Gastrocnemius medialis (tissue), 4 donors: Measurements from ENCODE around the gene HBS1L. TPM values are rescaled to one million over a fixed set of nuclear protein-coding genes. Genes with fewer than 3 reads are reported as not detected.

Experiments used
- ATAC-seq, 2 donors: fragments of 150-250 bp; one replicate each; pipeline ENCODE4 v1.9.1; 2016
- DNase-seq, 2 donors: peaks; one replicate each; pipeline ENCODE4 v3.0.0-alpha.2; 2019
- H3K27ac ChIP-seq, 4 donors: fragments of 200-600 bp; sonication (generic); 1 replicate in 1 of 4; 2 replicates in 3 of 4; pipeline ENCODE4 v1.5.1; 2016 to 2018; ENCODE audit warnings: mild to moderate bottlenecking in 2 of 4, moderate library complexity in 1 of 4
- H3K27me3 ChIP-seq, 3 donors: fragments of 200-600 bp; sonication (generic) in 2 of 3; 1 replicate in 1 of 3; 2 replicates in 2 of 3; pipeline versions ENCODE4 v1.5.1 to v1.6.0; 2016 to 2019; ENCODE audit warnings: mild to moderate bottlenecking in 1 of 3, moderate library complexity in 1 of 3
- H3K36me3 ChIP-seq, 2 donors: fragments of 200-600 bp; sonication (generic) in 1 of 2; one replicate each; pipeline ENCODE4 v1.5.1; 2017 to 2018
- H3K4me1 ChIP-seq, 2 donors: fragments of 200-600 bp; sonication (generic) in 1 of 2; one replicate each; pipeline ENCODE4 v1.5.1; 2016 to 2017; ENCODE audit warnings: mild to moderate bottlenecking in 2 of 2
- H3K4me3 ChIP-seq, 4 donors: fragments of 200-600 bp; sonication (generic) in 3 of 4; 1 replicate in 1 of 4; 2 replicates in 3 of 4; pipeline ENCODE4 v1.5.1; 2016 to 2019; ENCODE audit warnings: mild to moderate bottlenecking in 2 of 4
- H3K9me3 ChIP-seq, 3 donors: fragments of 200-600 bp; sonication (generic) in 2 of 3; 1 replicate in 1 of 3; 2 replicates in 2 of 3; pipeline ENCODE4 v1.5.1; 2016 to 2019
- CTCF ChIP-seq, 5 experiments: fragments of 450-650 bp in 3 of 5; fragments of 200-600 bp in 2 of 5; sonication (generic) in 2 of 5; IDR thresholded peaks in 4 of 5; conservative IDR thresholded peaks in 1 of 5; 1 replicate in 4 of 5; 2 replicates in 1 of 5; pipeline ENCODE4 v1.5.1; 2016 to 2019; ENCODE audit warnings: antibody characterized with exemption in 5 of 5, mild to moderate bottlenecking in 3 of 5, moderate library complexity in 3 of 5
- POLR2A ChIP-seq, 2 donors: fragments of 450-650 bp; IDR thresholded peaks; one replicate each; pipeline ENCODE4 v1.6.1; 2017; ENCODE audit warnings: antibody characterized with exemption in 2 of 2, mild to moderate bottlenecking in 2 of 2, moderate library complexity in 2 of 2
- in situ Hi-C, 4 donors: fragments of 200-750 bp; cut with MboI; loops; one replicate each; pipeline versions ENCODE4 v1.15.0 to v1.8.0; 2017; ENCODE audit warnings: low sequenced_read_pairs in 4 of 4
- intact Hi-C: fragments of 100-400 bp; cut with DNase I; formaldehyde crosslinking; loops from one replicate; pipeline ENCODE4 v1.15.1; 2023; ENCODE audit warnings: low total_unique reads
- total RNA-seq, 4 donors: library from RNA; depleted of rRNA; stranded (reverse); fragments of >200 nt; gene quantifications; one replicate each; pipeline versions ENCODE4 v1.1.0 to v1.2.3, GENCODE V29; 2016

HBS1L gene
- total RNA-seq, 4 donors from 2014 or later, result 97.9 to 139 (median 120) TPM

GRCh38 chr6:134938896-134939295, 115.7 kb downstream of the HBS1L start:
- no peaks in the 10 kb centered on the region for H3K27me3 ChIP-seq
- H3K36me3 ChIP-seq, result no peaks in the 10 kb centered on the region
- ATAC-seq (no peak), DNase-seq (no peak)
- in situ Hi-C loops (no loop called here), intact Hi-C loops (no loop called here)
- no peaks in the 10 kb centered on the region for H3K9me3 ChIP-seq
- no peak for TF ChIP-seq POLR2A (IDR thresholded peaks at IDR 0.05)
- TF ChIP-seq CTCF (IDR thresholded peaks at IDR 0.05 in 4 of 5, conservative IDR thresholded peaks at IDR 0.05 in 1 of 5), result no peak
- H3K27ac ChIP-seq, result no peak overlapping the region
- H3K4me3 ChIP-seq, result no peak overlapping the region
- H3K4me1 ChIP-seq, result no peaks in the 10 kb centered on the region

GRCh38 chr6:134937426-134937825, 117.2 kb downstream of the HBS1L start:
- Histone ChIP-seq H3K27me3 (no peaks in the 10 kb centered on the region), H3K4me1 (no peaks in the 10 kb centered on the region), H3K9me3 (no peaks in the 10 kb centered on the region), H3K27ac (no peak overlapping the region), H3K36me3 (no peaks in the 10 kb centered on the region), H3K4me3 (no peak overlapping the region)
- no peak for TF ChIP-seq POLR2A (IDR thresholded peaks at IDR 0.05)
- no peak for TF ChIP-seq CTCF (IDR thresholded peaks at IDR 0.05 in 4 of 5, conservative IDR thresholded peaks at IDR 0.05 in 1 of 5)
- DNase-seq (no peak), ATAC-seq (no peak)
- in situ Hi-C loops, result no loop called here
- intact Hi-C loops, result no loop called here

- Histone ChIP-seq H3K36me3 (no peaks in the 10 kb centered on the region), H3K27ac (no peak overlapping the region), H3K4me1 (no peaks in the 10 kb centered on the region), H3K9me3 (no peaks in the 10 kb centered on the region), H3K27me3 (no peaks in the 10 kb centered on the region), H3K4me3 (no peak overlapping the region)
- ATAC-seq (no peak), DNase-seq (no peak)
- TF ChIP-seq CTCF (IDR thresholded peaks at IDR 0.05 in 4 of 5, conservative IDR thresholded peaks at IDR 0.05 in 1 of 5), result no peak
- TF ChIP-seq POLR2A (IDR thresholded peaks at IDR 0.05), result no peak
- intact Hi-C loops, result no loop called here
- in situ Hi-C loops, result no loop called here
These were observed 117.7 kb downstream of the HBS1L start for GRCh38 chr6:134936931-134937330.

- in situ Hi-C loops, result no loop called here
- no peaks in the 10 kb centered on the region for H3K27me3 ChIP-seq
- intact Hi-C loops, result no loop called here
These were observed 118.1 kb downstream of the HBS1L start for GRCh38 chr6:134936476-134936875.

More at GRCh38 chr6:134936476-134936875, 118.1 kb downstream of the HBS1L start:
- no peaks in the 10 kb centered on the region for H3K36me3 ChIP-seq
- no peak for ATAC-seq
- H3K27ac ChIP-seq, result no peak overlapping the region
- TF ChIP-seq POLR2A (IDR thresholded peaks at IDR 0.05) (no peak), CTCF (IDR thresholded peaks at IDR 0.05 in 4 of 5, conservative IDR thresholded peaks at IDR 0.05 in 1 of 5) (no peak)
- H3K4me1 ChIP-seq, result no peaks in the 10 kb centered on the region
- no peak overlapping the region for H3K4me3 ChIP-seq
- DNase-seq, result no peak
- no peaks in the 10 kb centered on the region for H3K9me3 ChIP-seq
